Effector memory CD8-positive, alpha-beta T cell (primary cell): ENCODE measurements around the gene SERTM1.

Experiments used
- ATAC-seq: fragments of 150-1000 bp; cut with Tn5 transposase; replicated peaks from 2 replicates; pipeline ENCODE4 v1.10.0; 2021; ENCODE audit warnings: mild to moderate bottlenecking, moderate library complexity
- DNase-seq, 3 experiments: peaks; one replicate each; pipeline ENCODE4 v3.0.0; 2021
- H3K27ac Mint-ChIP-seq, 2 donors: one replicate each; pipeline ENCODE4 v1.8.0; 2022; ENCODE audit warnings: mild to moderate bottlenecking in 2 of 2, mixed read lengths in 2 of 2, moderate library complexity in 2 of 2
- H3K27me3 Mint-ChIP-seq, 2 donors: one replicate each; pipeline ENCODE4 v1.8.0; 2022; ENCODE audit warnings: mixed read lengths in 2 of 2
- H3K36me3 Mint-ChIP-seq: one replicate; pipeline ENCODE4 v1.8.0; 2022; ENCODE audit warnings: mild to moderate bottlenecking, moderate library complexity, mixed read lengths; ENCODE audit not compliant: insufficient read depth
- H3K4me1 Mint-ChIP-seq, 2 donors: one replicate each; pipeline ENCODE4 v1.8.0; 2022; ENCODE audit warnings: low read depth in 2 of 2, mixed read lengths in 2 of 2
- H3K4me3 Mint-ChIP-seq, 2 donors: one replicate each; pipeline ENCODE4 v1.8.0; 2022; ENCODE audit warnings: mild to moderate bottlenecking in 2 of 2, mixed read lengths in 2 of 2, moderate library complexity in 2 of 2
- H3K9me3 Mint-ChIP-seq, 2 donors: one replicate each; pipeline ENCODE4 v1.8.0; 2022; ENCODE audit warnings: mixed read lengths in 2 of 2
- total RNA-seq, 9 experiments: gene quantifications; one replicate each; lab custom pipeline; 2026; lab: John Stamatoyannopoulos, UW

SERTM1 gene
- total RNA-seq = 0 to 0.18 (median 0) reads per million in 9 experiments

DNA sequence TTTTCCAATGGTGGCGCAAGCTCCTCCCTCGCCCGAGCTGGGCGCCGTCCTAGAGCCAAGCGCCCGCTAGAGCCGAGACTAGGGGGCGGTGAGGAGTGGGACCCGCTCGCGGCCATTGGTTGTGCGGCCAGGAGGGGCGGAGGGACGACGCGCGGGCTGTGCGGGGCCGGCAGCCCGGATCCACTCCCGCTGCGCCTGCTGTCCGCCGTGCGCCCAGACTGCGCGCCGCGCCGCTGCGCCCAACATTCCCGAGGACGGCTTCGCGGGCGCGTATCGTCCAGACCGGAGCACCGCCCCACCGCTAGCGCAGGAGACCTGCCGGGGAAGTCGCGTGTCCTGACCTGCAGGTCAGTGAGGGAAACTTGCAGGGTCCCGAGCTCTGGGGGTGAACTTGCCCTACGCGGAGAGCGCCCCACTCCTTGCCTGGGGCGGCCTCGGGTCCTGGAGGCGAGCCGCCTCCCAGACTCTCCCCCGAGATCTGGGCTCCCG, at the start of gene SERTM1:
Gene SERTM1, plus strand, starts transcription at position 183 of the 489 bp plus-strand sequence. CDS start 21,059 bp downstream, outside the sequence.
- Mint-ChIP-seq H3K4me3 (no peak within 1 kb of the TSS), H3K27ac (no peak within 1 kb of the TSS), H3K9me3 (peaks cover 0 to 5% of the 10 kb centered on the region in 2 donors), H3K27me3 (peaks cover 20 to 40% of the 10 kb centered on the region in 2 donors), H3K4me1 (no peaks in the 10 kb centered on the region), H3K36me3 (no peaks in the 10 kb centered on the region)
- DNase-seq = no peak
- no peak for ATAC-seq

- DNase-seq (no peak), ATAC-seq (no peak)
- H3K4me1 Mint-ChIP-seq = no peaks in the 10 kb centered on the region
- peaks cover 0 to 4% of the 10 kb centered on the region in 2 donors for H3K9me3 Mint-ChIP-seq
- H3K27ac Mint-ChIP-seq = no peak overlapping the region
- H3K4me3 Mint-ChIP-seq = no peak overlapping the region
- no peaks in the 10 kb centered on the region for H3K27me3 Mint-ChIP-seq
- H3K36me3 Mint-ChIP-seq = peaks cover 3% of the 10 kb centered on the region
Measured at GRCh38 chr13:36628377-36629056, 45.3 kb upstream of the SERTM1 start.

GRCh38 chr13:36629057-36629385, 44.8 kb upstream of the SERTM1 start:
- no peak overlapping the region for H3K4me3 Mint-ChIP-seq
- H3K9me3 Mint-ChIP-seq = peaks cover 0 to 4% of the 10 kb centered on the region in 2 donors
- H3K27me3 Mint-ChIP-seq = no peaks in the 10 kb centered on the region
- H3K4me1 Mint-ChIP-seq = no peaks in the 10 kb centered on the region
- H3K36me3 Mint-ChIP-seq = peaks cover 3% of the 10 kb centered on the region
- DNase-seq = no peak
- no peak for ATAC-seq
- no peak overlapping the region for H3K27ac Mint-ChIP-seq

DNA sequence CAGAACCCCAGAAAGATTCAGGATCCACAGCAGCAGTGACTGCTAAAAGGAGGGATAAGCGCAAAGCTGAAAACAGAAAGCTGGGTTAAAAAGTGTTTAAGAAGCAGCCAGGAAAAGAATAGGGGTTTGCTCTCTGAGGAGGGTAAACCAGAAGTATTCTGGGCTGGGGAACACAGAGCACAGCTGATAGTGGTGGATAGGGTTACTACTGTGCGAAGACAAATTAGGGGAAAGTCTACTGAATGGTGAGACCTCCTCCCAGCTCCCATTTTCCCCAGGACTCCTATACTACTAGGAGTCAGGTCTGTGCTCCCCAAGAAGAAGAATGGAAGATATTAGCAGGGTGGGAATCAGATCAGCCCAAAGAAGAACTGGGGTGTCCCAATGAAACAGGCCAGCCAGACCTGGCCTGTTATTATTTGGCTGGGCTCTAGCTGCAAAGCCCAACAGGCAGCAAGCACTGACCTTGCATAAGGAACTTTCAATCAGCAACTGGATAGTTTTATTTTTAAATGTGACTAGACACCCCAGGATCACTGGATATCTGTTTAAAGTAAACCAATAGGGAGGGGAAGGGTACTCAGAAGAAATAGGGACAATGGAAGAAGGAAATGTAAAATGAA, 43.5 kb upstream of the SERTM1 start:
- H3K27ac Mint-ChIP-seq = no peak overlapping the region
- no peaks in the 10 kb centered on the region for H3K4me1 Mint-ChIP-seq
- H3K27me3 Mint-ChIP-seq = no peaks in the 10 kb centered on the region
- ATAC-seq (no peak), DNase-seq (no peak)
- peaks cover 0 to 4% of the 10 kb centered on the region in 2 donors for H3K9me3 Mint-ChIP-seq
- no peak overlapping the region for H3K4me3 Mint-ChIP-seq
- H3K36me3 Mint-ChIP-seq = peaks cover 3% of the 10 kb centered on the region

DNA sequence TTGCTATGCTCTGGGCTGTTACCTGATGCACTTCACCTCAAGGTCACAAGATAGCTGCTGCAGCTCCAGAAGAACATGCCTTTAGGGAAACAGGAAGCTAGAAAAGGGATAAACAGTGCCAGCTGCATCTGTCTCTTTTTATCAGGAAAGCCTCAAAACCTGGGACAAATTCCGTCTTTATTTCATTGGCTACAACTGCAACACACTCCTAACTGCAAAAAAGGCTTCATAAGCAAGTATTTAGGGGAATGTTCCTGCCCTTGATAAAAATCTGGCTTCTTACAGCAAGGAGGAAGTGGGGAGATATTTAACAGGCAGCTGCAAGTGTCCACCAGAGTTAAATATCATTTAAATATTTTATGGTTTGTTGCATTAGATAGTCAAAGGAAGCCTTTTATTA, 34.2 kb upstream of the SERTM1 start:
- Mint-ChIP-seq H3K4me1 (no peaks in the 10 kb centered on the region), H3K9me3 (peaks cover 0 to 8% of the 10 kb centered on the region in 2 donors)
- no peak for DNase-seq

DNA sequence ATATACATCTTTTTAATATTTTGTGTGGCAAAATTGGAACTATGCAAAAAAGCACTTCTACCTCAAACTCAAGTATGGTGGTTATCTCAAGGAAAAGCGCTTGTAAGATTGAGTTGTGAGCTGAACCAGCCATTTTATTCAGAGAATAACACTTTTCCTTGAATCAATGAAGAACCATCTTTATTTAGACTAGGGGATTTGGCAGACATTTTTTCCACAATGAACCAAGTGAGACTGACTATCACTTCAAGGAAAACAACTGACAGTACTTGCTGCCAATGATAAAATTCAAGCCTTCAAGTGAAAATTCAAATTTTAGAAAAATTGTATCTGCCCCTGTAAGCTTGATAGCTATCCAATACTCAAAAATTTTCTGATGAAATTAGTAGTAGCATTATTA, 23.2 kb upstream of the SERTM1 start:
- no peaks in the 10 kb centered on the region for H3K36me3 Mint-ChIP-seq
- no peak overlapping the region for H3K4me3 Mint-ChIP-seq
- no peaks in the 10 kb centered on the region for H3K27me3 Mint-ChIP-seq
- H3K4me1 Mint-ChIP-seq = no peaks in the 10 kb centered on the region
- ATAC-seq = no peak
- H3K9me3 Mint-ChIP-seq = no peaks in the 10 kb centered on the region
- no peak overlapping the region for H3K27ac Mint-ChIP-seq
- no peak for DNase-seq

More for the DNA sequence above, 34.2 kb upstream of the SERTM1 start:
- no peak for ATAC-seq
- no peak overlapping the region for H3K27ac Mint-ChIP-seq
- no peaks in the 10 kb centered on the region for H3K36me3 Mint-ChIP-seq
- H3K4me3 Mint-ChIP-seq = no peak overlapping the region
- H3K27me3 Mint-ChIP-seq = no peaks in the 10 kb centered on the region

GRCh38 chr13:36665630-36666029, 8.2 kb upstream of the SERTM1 start:
- H3K4me3 Mint-ChIP-seq = no peak overlapping the region

GRCh38 chr13:36666477-36667229, 7.2 kb upstream of the SERTM1 start:
- DNase-seq = no peak
- peaks cover 0 to 9% of the 10 kb centered on the region in 2 donors for H3K9me3 Mint-ChIP-seq
- H3K36me3 Mint-ChIP-seq = no peaks in the 10 kb centered on the region
- no peak for ATAC-seq
- H3K4me1 Mint-ChIP-seq = no peaks in the 10 kb centered on the region
- no peaks in the 10 kb centered on the region for H3K27me3 Mint-ChIP-seq
- H3K4me3 Mint-ChIP-seq = no peak overlapping the region
- H3K27ac Mint-ChIP-seq = no peak overlapping the region

More at GRCh38 chr13:36665630-36666029, 8.2 kb upstream of the SERTM1 start:
- H3K9me3 Mint-ChIP-seq = peaks cover 0 to 9% of the 10 kb centered on the region in 2 donors
- no peaks in the 10 kb centered on the region for H3K27me3 Mint-ChIP-seq
- no peaks in the 10 kb centered on the region for H3K36me3 Mint-ChIP-seq
- no peaks in the 10 kb centered on the region for H3K4me1 Mint-ChIP-seq
- ATAC-seq (no peak), DNase-seq (no peak)
- H3K27ac Mint-ChIP-seq = no peak overlapping the region

DNA sequence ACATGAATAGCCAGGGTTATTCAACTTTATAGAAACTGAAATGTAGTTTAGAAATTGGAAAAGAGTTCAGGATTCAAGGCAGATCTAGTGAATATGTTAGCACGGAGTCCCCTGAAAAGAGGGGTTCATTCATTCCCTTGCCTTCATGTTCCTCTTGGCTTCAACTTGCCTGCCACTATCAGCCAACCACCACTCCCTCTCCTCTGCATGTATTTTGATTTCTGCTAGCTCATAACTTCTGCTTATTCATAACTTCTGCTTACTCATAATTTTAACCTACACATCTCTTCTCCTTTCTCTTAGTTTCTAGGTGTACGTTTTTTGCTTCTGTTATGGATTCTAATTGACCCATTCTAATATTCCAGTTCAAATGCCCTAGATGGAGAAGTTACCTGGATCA, 5.5 kb upstream of the SERTM1 start:
- H3K4me1 Mint-ChIP-seq = no peaks in the 10 kb centered on the region
- H3K4me3 Mint-ChIP-seq = no peak overlapping the region
- H3K36me3 Mint-ChIP-seq = no peaks in the 10 kb centered on the region
- no peak overlapping the region for H3K27ac Mint-ChIP-seq
- DNase-seq (no peak), ATAC-seq (no peak)
- H3K9me3 Mint-ChIP-seq = peaks cover 0 to 9% of the 10 kb centered on the region in 2 donors
- H3K27me3 Mint-ChIP-seq = peaks cover 0 to 13% of the 10 kb centered on the region in 2 donors

DNA sequence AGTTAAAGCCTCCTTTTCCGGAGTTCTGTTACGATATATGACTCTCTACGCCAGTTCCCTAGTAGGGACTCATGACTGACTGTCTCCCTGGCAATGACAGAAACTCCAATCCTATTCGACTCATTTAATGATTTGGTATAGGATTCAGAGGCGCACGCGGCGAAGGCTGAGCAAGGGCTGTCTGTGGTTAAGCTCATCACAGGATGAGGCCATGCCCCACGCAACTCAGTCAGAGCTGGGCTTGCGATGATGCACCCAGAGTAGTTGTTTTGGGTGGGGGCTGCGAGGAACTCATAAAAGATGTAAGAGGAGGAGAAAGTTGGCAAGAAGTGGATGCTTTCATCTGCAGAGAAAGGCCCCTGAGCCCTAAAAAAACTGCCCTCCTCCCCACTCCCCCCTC, 468 bp upstream of the SERTM1 start:
- H3K4me3 Mint-ChIP-seq = no peak overlapping the region
- H3K9me3 Mint-ChIP-seq = peaks cover 0 to 5% of the 10 kb centered on the region in 2 donors
- H3K36me3 Mint-ChIP-seq = no peaks in the 10 kb centered on the region
- ATAC-seq (no peak), DNase-seq (no peak)
- H3K4me1 Mint-ChIP-seq = no peaks in the 10 kb centered on the region
- H3K27me3 Mint-ChIP-seq = peaks cover 20 to 40% of the 10 kb centered on the region in 2 donors
- no peak overlapping the region for H3K27ac Mint-ChIP-seq

DNA sequence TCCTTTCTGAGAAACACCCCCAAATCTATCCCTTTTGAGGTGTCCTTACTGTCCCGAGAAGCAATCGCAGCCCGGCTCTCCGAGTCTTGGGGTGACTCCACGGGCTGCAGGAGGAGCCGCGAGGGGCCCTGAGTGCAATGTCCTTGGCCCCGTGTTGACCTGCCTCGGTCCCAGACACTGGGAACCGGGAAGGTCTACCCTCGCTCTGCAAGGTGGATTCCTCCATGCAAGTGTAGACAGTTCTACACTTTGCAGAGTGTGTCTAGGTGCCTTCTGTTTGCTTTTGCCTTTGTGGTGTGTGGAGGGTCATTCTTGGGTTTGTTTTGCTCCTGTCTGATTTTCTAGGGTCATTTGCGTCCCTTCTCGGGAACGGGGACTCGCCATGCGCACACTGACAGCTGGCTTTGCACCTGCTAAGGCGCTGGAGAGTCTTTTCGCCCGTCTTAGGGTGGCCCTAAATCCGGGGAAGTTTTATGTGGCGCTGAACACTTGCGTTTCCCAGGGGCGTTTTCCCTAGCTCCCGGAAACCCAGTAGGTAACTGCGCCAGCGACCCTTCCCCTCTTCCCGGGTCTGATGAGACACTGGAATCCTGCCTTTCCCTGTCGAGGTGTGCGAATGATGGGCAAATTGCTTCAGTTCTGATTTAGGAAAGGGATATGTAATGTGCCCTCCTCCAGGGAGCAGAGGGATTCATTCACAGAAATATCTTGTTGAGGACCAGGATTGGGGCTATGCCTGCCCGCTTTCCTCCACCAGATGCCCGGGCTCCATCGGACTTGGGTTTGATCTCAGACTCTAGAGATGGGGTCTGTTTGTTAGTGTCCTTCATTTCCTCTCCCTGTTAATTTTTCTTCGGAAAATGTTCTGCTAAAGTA, 755 bp downstream of the SERTM1 start:
- peaks cover 20 to 40% of the 10 kb centered on the region in 2 donors for H3K27me3 Mint-ChIP-seq
- no peak overlapping the region for H3K4me3 Mint-ChIP-seq
- no peaks in the 10 kb centered on the region for H3K36me3 Mint-ChIP-seq
- H3K4me1 Mint-ChIP-seq = no peaks in the 10 kb centered on the region
- DNase-seq = no peak
- ATAC-seq = no peak
- H3K27ac Mint-ChIP-seq = no peak overlapping the region
- peaks cover 0 to 3% of the 10 kb centered on the region in 2 donors for H3K9me3 Mint-ChIP-seq

DNA sequence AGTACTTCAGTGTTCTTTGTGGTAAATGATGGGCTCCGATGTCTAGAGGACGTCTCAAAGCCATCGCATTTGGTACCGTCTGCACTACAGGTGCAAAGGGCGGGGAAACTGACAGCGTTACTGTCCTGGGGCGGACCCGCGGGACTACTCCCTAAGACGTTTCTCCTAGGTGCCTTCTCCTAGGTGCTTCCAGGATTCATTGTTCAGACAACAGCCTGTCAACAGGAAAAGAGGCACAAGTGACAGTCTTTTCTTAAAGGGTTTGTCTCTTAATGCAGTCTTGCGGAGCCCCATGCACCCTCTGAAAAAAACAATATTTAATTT, 1.4 kb downstream of the SERTM1 start:
- no peaks in the 10 kb centered on the region for H3K9me3 Mint-ChIP-seq
- no peaks in the 10 kb centered on the region for H3K4me1 Mint-ChIP-seq
- ATAC-seq = no peak
- H3K27me3 Mint-ChIP-seq = peaks cover 20 to 40% of the 10 kb centered on the region in 2 donors
- no peak overlapping the region for H3K4me3 Mint-ChIP-seq
- no peaks in the 10 kb centered on the region for H3K36me3 Mint-ChIP-seq
- H3K27ac Mint-ChIP-seq = no peak overlapping the region
- DNase-seq = no peak

DNA sequence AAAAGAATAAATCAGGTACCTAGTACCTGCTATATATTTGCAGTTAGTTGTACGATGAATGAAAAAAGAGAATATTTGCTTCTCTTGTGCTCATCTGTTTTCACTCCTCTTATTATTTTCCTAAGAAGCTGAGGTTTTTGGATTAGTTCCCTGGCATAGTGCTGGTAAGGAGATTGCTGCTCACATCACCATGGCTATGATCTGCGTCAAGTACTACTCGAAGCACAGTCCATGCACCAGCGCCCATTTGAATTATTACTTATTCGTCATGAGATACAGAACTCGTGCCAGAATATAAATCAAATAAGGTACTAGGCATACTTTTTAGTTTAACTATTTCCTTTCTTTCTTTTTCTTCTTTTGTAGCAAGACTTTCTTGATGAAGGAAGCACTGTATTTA, 7.1 kb downstream of the SERTM1 start:
- Mint-ChIP-seq H3K4me1 (no peaks in the 10 kb centered on the region), H3K27ac (no peak overlapping the region)
- DNase-seq = no peak

More for the DNA sequence above, 7.1 kb downstream of the SERTM1 start:
- H3K27me3 Mint-ChIP-seq = peaks cover under 1 to 3% of the 10 kb centered on the region in 2 donors
- H3K36me3 Mint-ChIP-seq = no peaks in the 10 kb centered on the region
- no peak overlapping the region for H3K4me3 Mint-ChIP-seq
- peaks cover 0 to 1% of the 10 kb centered on the region in 2 donors for H3K9me3 Mint-ChIP-seq
- no peak for ATAC-seq
